Measurements from ENCODE around the gene ABHD12B.

The ABHD12B gene

DNA sequence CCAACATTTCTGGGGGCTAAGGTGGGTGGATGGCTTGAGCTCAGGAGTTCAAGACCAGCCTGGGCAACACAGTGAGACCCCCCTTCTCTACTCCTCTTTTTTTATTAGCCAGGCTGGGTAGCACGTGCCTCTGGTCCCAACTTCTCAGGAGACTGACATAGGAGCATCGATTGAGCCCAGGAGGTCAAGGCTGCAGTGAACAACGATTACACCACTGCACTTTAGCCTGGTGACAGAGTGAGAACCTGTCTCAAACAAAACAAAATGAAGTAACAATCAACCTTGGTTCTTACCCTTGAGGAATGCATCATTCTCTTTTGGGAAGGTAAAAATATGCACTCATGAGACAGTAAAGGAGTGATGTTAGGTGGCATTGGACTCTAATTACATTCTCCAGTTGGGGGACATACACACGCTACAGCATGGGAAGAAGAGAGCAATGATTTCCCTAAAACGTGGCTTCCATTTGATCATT, 37.0 kb upstream of the ABHD12B start:
- no peaks in the 10 kb centered on the region for H3K27me3 ChIP-seq (ENCODE audit: control insufficient read depth, insufficient read depth, low read length)
- TF ChIP-seq CTCF (IDR thresholded peaks at IDR 0.05), result no peak

DNA sequence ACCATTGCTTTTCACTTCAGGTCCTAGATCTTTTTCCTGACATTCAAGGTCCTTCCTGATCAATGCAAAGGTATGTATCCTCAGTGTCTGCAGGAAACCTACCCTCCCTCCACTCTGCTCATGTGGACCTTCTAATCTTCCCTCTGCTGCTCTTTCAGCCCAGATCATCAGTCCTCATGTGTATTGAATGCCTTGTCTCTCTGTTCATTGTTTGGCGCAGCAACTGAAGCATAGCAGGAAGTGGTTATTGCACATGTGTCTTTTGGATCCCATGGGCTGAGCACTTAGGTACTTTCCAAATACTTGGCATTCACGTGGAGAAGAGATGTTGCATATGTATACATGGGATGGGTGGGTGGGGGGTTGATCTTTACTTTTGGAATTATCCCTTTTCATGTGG, 36.6 kb upstream of the ABHD12B start:
- Histone ChIP-seq H3K27me3 (ENCODE audit: control insufficient read depth, insufficient read depth, low read length) (no peaks in the 10 kb centered on the region), H3K9ac (no peak overlapping the region), H3K4me2 (ENCODE audit: low read length) (no peak overlapping the region), H2AFZ (no peak overlapping the region), H3K4me3 (ENCODE audit: low read depth, low read length) (no peak overlapping the region), H3K4me1 (peaks cover 5% of the 10 kb centered on the region), H3K9me3 (ENCODE audit: control insufficient read depth, low read length) (no peaks in the 10 kb centered on the region), H3K27ac (no peak overlapping the region), H3K79me2 (no peaks in the 10 kb centered on the region), H3K36me3 (ENCODE audit: control insufficient read depth, insufficient read depth, low read length) (no peaks in the 10 kb centered on the region)
- TF ChIP-seq CTCF (IDR thresholded peaks at IDR 0.05), result no peak

More for the DNA sequence above, 37.0 kb upstream of the ABHD12B start:
- Histone ChIP-seq H2AFZ (no peak overlapping the region), H3K4me1 (peaks cover 5% of the 10 kb centered on the region), H3K9ac (no peak overlapping the region), H3K4me3 (ENCODE audit: low read depth, low read length) (no peak overlapping the region), H3K79me2 (no peaks in the 10 kb centered on the region), H3K27ac (no peak overlapping the region), H3K9me3 (ENCODE audit: control insufficient read depth, low read length) (no peaks in the 10 kb centered on the region), H3K4me2 (ENCODE audit: low read length) (no peak overlapping the region), H3K36me3 (ENCODE audit: control insufficient read depth, insufficient read depth, low read length) (no peaks in the 10 kb centered on the region)

GRCh38 chr14:50836515-50836914, 35.3 kb upstream of the ABHD12B start:
- H3K9ac ChIP-seq, result no peak overlapping the region
- H3K9me3 ChIP-seq (ENCODE audit: control insufficient read depth, low read length), result no peaks in the 10 kb centered on the region
- no peaks in the 10 kb centered on the region for H3K79me2 ChIP-seq
- H3K27ac ChIP-seq, result no peak overlapping the region
- H3K27me3 ChIP-seq (ENCODE audit: control insufficient read depth, insufficient read depth, low read length), result no peaks in the 10 kb centered on the region
- H2AFZ ChIP-seq, result no peak overlapping the region
- peaks cover 5% of the 10 kb centered on the region for H3K4me1 ChIP-seq
- no peak for TF ChIP-seq CTCF (IDR thresholded peaks at IDR 0.05)
- H3K4me2 ChIP-seq (ENCODE audit: low read length), result no peak overlapping the region
- H3K36me3 ChIP-seq (ENCODE audit: control insufficient read depth, insufficient read depth, low read length), result no peaks in the 10 kb centered on the region
- no peak overlapping the region for H3K4me3 ChIP-seq (ENCODE audit: low read depth, low read length)

GRCh38 chr14:50837271-50837670, 34.6 kb upstream of the ABHD12B start:
- no peaks in the 10 kb centered on the region for H3K4me1 ChIP-seq
- H3K27me3 ChIP-seq (ENCODE audit: control insufficient read depth, insufficient read depth, low read length), result no peaks in the 10 kb centered on the region
- no peak overlapping the region for H3K4me2 ChIP-seq (ENCODE audit: low read length)
- no peaks in the 10 kb centered on the region for H3K79me2 ChIP-seq
- no peaks in the 10 kb centered on the region for H3K36me3 ChIP-seq (ENCODE audit: control insufficient read depth, insufficient read depth, low read length)
- H3K27ac ChIP-seq, result no peak overlapping the region
- H3K4me3 ChIP-seq (ENCODE audit: low read depth, low read length), result no peak overlapping the region
- H2AFZ ChIP-seq, result no peak overlapping the region
- H3K9me3 ChIP-seq (ENCODE audit: control insufficient read depth, low read length), result no peaks in the 10 kb centered on the region
- TF ChIP-seq CTCF (IDR thresholded peaks at IDR 0.05), result no peak
- no peak overlapping the region for H3K9ac ChIP-seq

DNA sequence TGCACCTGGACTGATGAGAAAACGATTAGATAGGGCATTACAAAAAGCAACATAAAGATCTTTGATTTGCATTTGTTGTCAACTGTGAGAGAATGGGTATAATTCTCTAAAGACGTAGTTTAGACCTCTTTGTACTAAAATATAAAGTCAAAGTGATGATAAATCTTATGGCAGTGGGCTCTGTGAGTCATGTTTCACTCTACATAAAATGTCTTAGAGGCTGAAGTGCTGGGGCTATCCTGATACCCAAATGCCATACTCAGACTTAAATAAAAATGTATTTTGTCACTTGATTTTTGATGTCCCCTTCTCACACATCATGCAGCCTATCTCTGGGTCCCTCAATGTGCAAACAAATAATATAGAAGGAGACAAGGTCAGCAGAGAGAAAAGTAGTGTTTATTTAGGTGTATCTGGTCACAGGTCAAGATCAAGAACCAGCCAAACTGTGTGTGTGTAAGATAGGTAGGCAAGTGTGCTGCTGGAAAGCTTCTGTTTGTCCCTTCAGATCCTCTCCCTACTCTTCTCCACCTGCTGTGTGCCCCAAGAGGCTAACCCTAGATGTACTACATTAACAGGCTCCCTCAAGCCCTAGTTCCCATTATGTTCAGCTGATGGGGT, 33.9 kb upstream of the ABHD12B start:
- Histone ChIP-seq H3K4me2 (ENCODE audit: low read length) (no peak overlapping the region), H3K27me3 (ENCODE audit: control insufficient read depth, insufficient read depth, low read length) (no peaks in the 10 kb centered on the region), H3K9me3 (ENCODE audit: control insufficient read depth, low read length) (no peaks in the 10 kb centered on the region), H3K36me3 (ENCODE audit: control insufficient read depth, insufficient read depth, low read length) (no peaks in the 10 kb centered on the region), H3K27ac (no peak overlapping the region), H3K79me2 (no peaks in the 10 kb centered on the region), H3K4me1 (no peaks in the 10 kb centered on the region), H3K9ac (no peak overlapping the region), H3K4me3 (ENCODE audit: low read depth, low read length) (no peak overlapping the region), H2AFZ (no peak overlapping the region)
- no peak for TF ChIP-seq CTCF (IDR thresholded peaks at IDR 0.05)
